HepG2 (cell line): Measurements from ENCODE around the gene ASTN2. TPM values are rescaled to one million over a fixed set of nuclear protein-coding genes. Genes with fewer than 3 reads are reported as not detected.

Experiments
- ATAC-seq: fragments of 200-7000 bp; cut with Tn5 transposase; 3 replicates; pipeline ENCODE4 v1.9.1; 2020; ENCODE audit warnings: mild to moderate bottlenecking, moderate library complexity
- BruUV-seq: library from RNA; stranded (reverse); fragments of 400-500 nt; replicated peaks from 2 replicates; lab custom pipeline; 2021; lab: Mats Ljungman, UMichigan
- CTCF ChIA-PET: fragments of 300-600 bp; formaldehyde crosslinking; extraction: SDS; loops from one replicate; lab custom pipeline; 2021; ENCODE audit warnings: low total read pairs, inconsistent platforms, low intra/inter-chr PET ratio; lab: Yijun Ruan, JAX
- POLR2A ChIA-PET: fragments of 350-600 bp; sonication (Branson Sonifier 250); formaldehyde crosslinking; loops from one replicate; lab custom pipeline; 2020; ENCODE audit warnings: antibody characterized with exemption, inconsistent platforms; lab: Yijun Ruan, JAX
- DNase-seq: peaks from one replicate; pipeline ENCODE4 v3.0.0-alpha.2; 2015; ENCODE audit warnings: low spot score
- FAIRE-seq: peaks from 3 replicates; lab custom pipeline; 2011; peaks lifted over from hg19 to GRCh38; lab: Jason Lieb, UNC
- H2AFZ ChIP-seq: one replicate; pipeline ENCODE4 v1.6.1; 2011; ENCODE audit warnings: low read length, inconsistent platforms
- H3K27ac ChIP-seq: fragments of 300-600 bp; 3 replicates; pipeline ENCODE4 v1.8.0; 2011; ENCODE audit warnings: mixed run types, mild to moderate bottlenecking, mixed read lengths, low read length, inconsistent platforms; ENCODE audit not compliant: insufficient read depth; ENCODE audit errors: extremely low read length
- H3K27me3 ChIP-seq, 2 experiments: fragments of 200-600 bp in 1 of 2; 2 replicates in 1 of 2; 3 replicates in 1 of 2; pipeline versions ENCODE4 v1.6.0 to v1.8.0; 2011; ENCODE audit warnings: low read length in 2 of 2, mild to moderate bottlenecking in 2 of 2, moderate library complexity in 2 of 2, inconsistent platforms in 1 of 2; ENCODE audit not compliant: insufficient read depth in 2 of 2, control insufficient read depth in 1 of 2
- H3K36me3 ChIP-seq, 2 experiments: fragments of 200-600 bp in 1 of 2; replicated peaks in 1 of 2; 2 replicates in 1 of 2; 3 replicates in 1 of 2; pipeline versions ENCODE4 v1.5.1 to v1.8.0; 2011; ENCODE audit warnings: low read length in 2 of 2, inconsistent platforms in 1 of 2; ENCODE audit not compliant: insufficient read depth in 2 of 2, control insufficient read depth in 1 of 2
- H3K4me1 ChIP-seq: 2 replicates; pipeline ENCODE4 v1.5.1; 2012; ENCODE audit warnings: low read length, inconsistent platforms; ENCODE audit not compliant: insufficient read depth
- H3K4me2 ChIP-seq: 2 replicates; pipeline ENCODE4 v1.6.0; 2011; ENCODE audit warnings: low read depth, low read length, inconsistent platforms
- H3K4me3 ChIP-seq, 3 experiments: fragments of 200-600 bp in 1 of 3; sonication (generic), shearing (Covaris generic) in 1 of 3; replicated peaks in 1 of 3; 2 replicates each; pipeline ENCODE4 v1.5.1; 2011 to 2016; ENCODE audit warnings: low read length in 3 of 3, inconsistent platforms in 2 of 3, low read depth in 2 of 3, mild to moderate bottlenecking in 2 of 3, control low read depth in 1 of 3, mixed read lengths in 1 of 3; ENCODE audit not compliant: insufficient read depth in 1 of 3
- H3K79me2 ChIP-seq: one replicate; pipeline ENCODE4 v1.6.1; 2011; ENCODE audit warnings: low read length, inconsistent platforms; ENCODE audit not compliant: insufficient read depth
- H3K9ac ChIP-seq: 2 replicates; pipeline ENCODE4 v1.6.0; 2011; ENCODE audit warnings: mild to moderate bottlenecking, low read depth, low read length, inconsistent platforms; ENCODE audit not compliant: insufficient read depth
- H3K9me3 ChIP-seq: 2 replicates; pipeline ENCODE4 v1.5.1; 2012; ENCODE audit warnings: mild to moderate bottlenecking, low read length
- H4K20me1 ChIP-seq: 2 replicates; pipeline ENCODE4 v1.6.0; 2011; ENCODE audit warnings: inconsistent platforms, mild to moderate bottlenecking, low read length, moderate library complexity; ENCODE audit not compliant: insufficient read depth
- ARID4A ChIP-seq: sonication (generic); formaldehyde crosslinking; IDR thresholded peaks from 2 replicates; pipeline ENCODE4 v1.5.0; 2020; ENCODE audit warnings: mild to moderate bottlenecking, missing genetic modification reagents, borderline replicate concordance
- BRD4 ChIP-seq: sonication (generic); formaldehyde crosslinking; IDR thresholded peaks from 2 replicates; pipeline ENCODE4 v1.4.0; 2020; ENCODE audit warnings: missing genetic modification reagents
- CEBPZ ChIP-seq: IDR thresholded peaks from 2 replicates; pipeline ENCODE4 v1.6.1; 2012; ENCODE audit warnings: low read length, improper control_type of control experiment
- NFRKB ChIP-seq: fragments of 450-650 bp; IDR thresholded peaks from 2 replicates; pipeline ENCODE4 v1.6.1; 2017
- ZNF382 ChIP-seq: sonication (generic); formaldehyde crosslinking; IDR thresholded peaks from 2 replicates; pipeline ENCODE4 v1.5.0; 2020; ENCODE audit warnings: missing genetic modification reagents, mild to moderate bottlenecking, borderline replicate concordance
- ZNF44 ChIP-seq: sonication (generic); formaldehyde crosslinking; IDR thresholded peaks from 2 replicates; pipeline ENCODE4 v1.5.1; 2020; ENCODE audit warnings: mild to moderate bottlenecking, missing genetic modification reagents
- ZNF484 ChIP-seq: sonication (generic); formaldehyde crosslinking; IDR thresholded peaks from 2 replicates; pipeline ENCODE4 v1.5.1; 2020; ENCODE audit warnings: mild to moderate bottlenecking, low read depth, missing genetic modification reagents, borderline replicate concordance
- ZNF547 ChIP-seq: sonication (generic); formaldehyde crosslinking; IDR thresholded peaks from 2 replicates; pipeline ENCODE4 v1.5.1; 2020; ENCODE audit warnings: mild to moderate bottlenecking, missing genetic modification reagents
- ZNF597 ChIP-seq: sonication (generic); formaldehyde crosslinking; IDR thresholded peaks from 2 replicates; pipeline ENCODE4 v1.5.0; 2020; ENCODE audit warnings: missing genetic modification reagents
- ZNF816 ChIP-seq: sonication (generic); formaldehyde crosslinking; IDR thresholded peaks from 2 replicates; pipeline ENCODE4 v1.8.0; 2022; ENCODE audit warnings: missing genetic modification reagents, mild to moderate bottlenecking, borderline replicate concordance
- ZNF879 ChIP-seq: sonication (generic); formaldehyde crosslinking; IDR thresholded peaks from 2 replicates; pipeline ENCODE4 v1.8.1; 2023; ENCODE audit warnings: missing genetic modification reagents
- WGBS: methylation state at CpG from one replicate; pipeline ENCODE4 v1.1.6; 2017; ENCODE audit warnings: low lambda C conversion rate; 5-methylcytosine and 5-hydroxymethylcytosine counted together
- in situ Hi-C: cut with HindIII; loops from 2 replicates; pipeline ENCODE4 v1.10.0; 2017; ENCODE audit warnings: low pct_unique_long_range_greater_than_20kb; ENCODE audit not compliant: extremely low pct_ligation_motif_present
- intact Hi-C: fragments of 100-400 bp; cut with micrococcal nuclease; formaldehyde crosslinking; loops from one replicate; pipeline ENCODE4 v1.10.0; 2022; ENCODE audit not compliant: unreplicated experiment
- polyA plus RNA-seq, 8 experiments: library from polyadenylated mRNA; depleted of rRNA in 3 of 8; stranded (reverse) in 7 of 8; unstranded in 1 of 8; fragments of >200 nt; fragmentation: Illumina TruSeq in 4 of 8; extraction: Trizol in 4 of 8; gene quantifications; 2 replicates each; pipeline versions ENCODE4 v1.2.1 to v1.2.3, GENCODE V29; 2011 to 2016; ENCODE audit warnings: low read depth in 4 of 8, missing spikeins in 1 of 8, mixed read lengths in 1 of 8; ENCODE audit not compliant: insufficient read depth in 1 of 8
- total RNA-seq, 5 experiments: library from RNA; depleted of rRNA; stranded (reverse); fragments of >200 nt; fragmentation: Illumina TruSeq; extraction: Trizol; gene quantifications; 2 replicates each; pipeline ENCODE4 v1.2.3, GENCODE V29; 2016; ENCODE audit warnings: low read depth in 1 of 5
- TF ChIP-seq, protein P1 (sequence below): IDR thresholded peaks from 2 replicates; pipeline ENCODE4 v1.6.1; 2016; ENCODE audit warnings: low read depth, control low read depth

ASTN2 gene
- total and polyA plus RNA-seq, 2 of the 13 experiments (the other 11 are each of a cell fraction or from before 2014, with no cell fraction given) = 5.2 to 13.5 TPM

- H4K20me1 ChIP-seq = no peaks in the 10 kb centered on the region
- H3K79me2 ChIP-seq = no peaks in the 10 kb centered on the region
- no TSS peak for BruUV-seq
- no peak overlapping the region for H3K4me3 ChIP-seq
- H3K4me2 ChIP-seq = no peak overlapping the region
- H3K4me1 ChIP-seq = no peaks in the 10 kb centered on the region
- ChIA-PET POLR2A (no interaction called here), CTCF (no interaction called here)
- no peak overlapping the region for H3K9ac ChIP-seq
- DNase-seq = no peak
- 0% methylated on average over 2 of the region's 2 CpGs for WGBS
- FAIRE-seq = no peak
- in situ Hi-C loops = no loop called here
- no peak overlapping the region for H2AFZ ChIP-seq
- no peak overlapping the region for H3K27ac ChIP-seq
- no peaks in the 10 kb centered on the region for H3K9me3 ChIP-seq
- no peaks in the 10 kb centered on the region for H3K27me3 ChIP-seq
- H3K36me3 ChIP-seq = no peaks in the 10 kb centered on the region
- no peak for ATAC-seq
- intact Hi-C loops = no loop called here
- TF ChIP-seq ZNF816 (no peak), BRD4 (CRISPR knock-in tag) (no peak), NFRKB (no peak), ZNF547 (no peak), ZNF382 (no peak), ZNF44 (CRISPR knock-in tag) (no peak), ARID4A (CRISPR knock-in tag) (no peak), ZNF597 (CRISPR knock-in tag) (no peak), CEBPZ (no peak), ZNF484 (CRISPR knock-in tag) (no peak), ZNF879 (CRISPR knock-in tag) (no peak)
- TF ChIP-seq, protein P1, sequence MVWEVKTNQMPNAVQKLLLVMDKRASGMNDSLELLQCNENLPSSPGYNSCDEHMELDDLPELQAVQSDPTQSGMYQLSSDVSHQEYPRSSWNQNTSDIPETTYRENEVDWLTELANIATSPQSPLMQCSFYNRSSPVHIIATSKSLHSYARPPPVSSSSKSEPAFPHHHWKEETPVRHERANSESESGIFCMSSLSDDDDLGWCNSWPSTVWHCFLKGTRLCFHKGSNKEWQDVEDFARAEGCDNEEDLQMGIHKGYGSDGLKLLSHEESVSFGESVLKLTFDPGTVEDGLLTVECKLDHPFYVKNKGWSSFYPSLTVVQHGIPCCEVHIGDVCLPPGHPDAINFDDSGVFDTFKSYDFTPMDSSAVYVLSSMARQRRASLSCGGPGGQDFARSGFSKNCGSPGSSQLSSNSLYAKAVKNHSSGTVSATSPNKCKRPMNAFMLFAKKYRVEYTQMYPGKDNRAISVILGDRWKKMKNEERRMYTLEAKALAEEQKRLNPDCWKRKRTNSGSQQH = no peak
Observed at GRCh38 chr9:117253261-117253660, 161.6 kb downstream of the ASTN2 start.
